A549 (cell line): ENCODE data around the gene FERMT3. TPM values are rescaled to one million over a fixed set of nuclear protein-coding genes. Genes with fewer than 3 reads are reported as not detected.

Experiments used
- ATAC-seq, 2 experiments: fragments of 200-7000 bp in 1 of 2; fragments of >200 bp in 1 of 2; cut with Nextera tagmentation in 1 of 2; cut with Tn5 transposase in 1 of 2; 3 replicates each; pipeline versions ENCODE4 v1.8.0 to v1.9.1; 2018 to 2020; ENCODE audit warnings: mild to moderate bottlenecking in 1 of 2, moderate library complexity in 1 of 2
- CTCF ChIA-PET: fragments of 300-600 bp; sonication (Branson Sonifier 250); formaldehyde crosslinking; extraction: SDS; loops from one replicate; lab custom pipeline; 2021; ENCODE audit warnings: antibody characterized with exemption, inconsistent platforms; lab: Yijun Ruan, JAX
- POLR2A ChIA-PET: fragments of 350-600 bp; formaldehyde crosslinking; extraction: SDS; loops from one replicate; lab custom pipeline; 2021; ENCODE audit warnings: antibody characterized with exemption, inconsistent platforms; lab: Yijun Ruan, JAX
- DNase-seq, 2 experiments: peaks; one replicate each; pipeline versions ENCODE4 v3.0.0 to v3.0.0-alpha.2; 2011 to 2016; ENCODE audit warnings: low read depth in 1 of 2, low spot score in 1 of 2
- FAIRE-seq: peaks from 2 replicates; lab custom pipeline; 2011; peaks lifted over from hg19 to GRCh38; lab: Jason Lieb, UNC
- H3K27ac ChIP-seq, 2 experiments: fragments of >200 bp; sonication (Bioruptor Twin); formaldehyde crosslinking; 3 replicates each; pipeline ENCODE4 v1.5.1; 2016 to 2017
- H3K4me1 ChIP-seq: fragments of >200 bp; sonication (Bioruptor Twin); formaldehyde crosslinking; 3 replicates; pipeline ENCODE4 v1.6.1; 2016
- H3K4me2 ChIP-seq: fragments of >200 bp; sonication (Bioruptor Twin); formaldehyde crosslinking; 3 replicates; pipeline ENCODE4 v1.6.1; 2016
- H3K4me3 ChIP-seq: fragments of >200 bp; sonication (Bioruptor Twin); formaldehyde crosslinking; 3 replicates; pipeline ENCODE4 v1.5.1; 2016
- H3K9me3 ChIP-seq: fragments of >200 bp; sonication (Bioruptor Twin); formaldehyde crosslinking; 3 replicates; pipeline ENCODE4 v1.6.1; 2016
- CBX2 ChIP-seq: fragments of 200-600 bp; sonication (generic); IDR thresholded peaks from 2 replicates; pipeline ENCODE4 v1.6.1; 2016; ENCODE audit warnings: low read depth, mild to moderate bottlenecking, borderline replicate concordance
- CHD4 ChIP-seq: fragments of 200-600 bp; sonication (generic); IDR thresholded peaks from 2 replicates; pipeline ENCODE4 v1.6.1; 2016; ENCODE audit warnings: antibody characterized with exemption, mild to moderate bottlenecking, borderline replicate concordance
- FOSB ChIP-seq: fragments of 250-450 bp; sonication (Bioruptor Pico); IDR thresholded peaks from 2 replicates; pipeline ENCODE4 v1.5.0; 2020; ENCODE audit warnings: mild to moderate bottlenecking, moderate library complexity
- FOXS1 ChIP-seq: fragments of 250-450 bp; sonication (Bioruptor Pico); IDR thresholded peaks from 2 replicates; pipeline ENCODE4 v1.5.0; 2020; ENCODE audit warnings: mild to moderate bottlenecking, moderate library complexity
- GATA3 ChIP-seq: IDR thresholded peaks from 2 replicates; pipeline ENCODE4 v1.6.1; 2012; ENCODE audit warnings: borderline replicate concordance
- HDAC2 ChIP-seq: fragments of 200-600 bp; sonication (generic); IDR thresholded peaks from 2 replicates; pipeline ENCODE4 v1.6.1; 2016
- HOXA7 ChIP-seq: fragments of 250-450 bp; sonication (Bioruptor Pico); IDR thresholded peaks from 2 replicates; pipeline ENCODE4 v1.5.0; 2020; ENCODE audit warnings: mild to moderate bottlenecking, moderate library complexity
- JUNB ChIP-seq: fragments of >200 bp; sonication (Bioruptor Twin); formaldehyde crosslinking; IDR thresholded peaks from 2 replicates; pipeline ENCODE4 v1.6.1; 2016
- KDM5A ChIP-seq: fragments of 200-600 bp; sonication (generic); IDR thresholded peaks from 2 replicates; pipeline ENCODE4 v1.6.1; 2016; ENCODE audit warnings: antibody characterized with exemption, mild to moderate bottlenecking
- MAZ ChIP-seq: fragments of 150-350 bp; IDR thresholded peaks from 2 replicates; pipeline ENCODE4 v1.6.1; 2014; ENCODE audit warnings: antibody characterized with exemption, low read depth, low read length, borderline replicate concordance
- MYC ChIP-seq: IDR thresholded peaks from 2 replicates; pipeline ENCODE4 v1.6.1; 2012; ENCODE audit warnings: mild to moderate bottlenecking, inconsistent platforms, low read length, improper control_type of control experiment, borderline replicate concordance
- RAD21 ChIP-seq, 2 experiments: fragments of >200 bp in 1 of 2; sonication (Bioruptor Twin) in 1 of 2; formaldehyde crosslinking in 1 of 2; IDR thresholded peaks in 1 of 2; conservative IDR thresholded peaks in 1 of 2; 2 replicates in 1 of 2; 3 replicates in 1 of 2; pipeline ENCODE4 v1.6.1; 2012 to 2018; ENCODE audit warnings: inconsistent platforms in 1 of 2
- RARB ChIP-seq: fragments of 250-450 bp; sonication (Bioruptor Pico); IDR thresholded peaks from 2 replicates; pipeline ENCODE4 v1.8.0; 2021; ENCODE audit warnings: mild to moderate bottlenecking, moderate library complexity
- RFX5 ChIP-seq: fragments of 450-650 bp; IDR thresholded peaks from 2 replicates; pipeline ENCODE4 v1.7.1; 2014; ENCODE audit warnings: antibody characterized with exemption, mild to moderate bottlenecking, moderate library complexity
- RNF2 ChIP-seq: fragments of 200-600 bp; sonication (generic); IDR thresholded peaks from 2 replicates; pipeline ENCODE4 v1.6.1; 2016; ENCODE audit warnings: low read depth, mild to moderate bottlenecking, antibody characterized with exemption, moderate library complexity, borderline replicate concordance
- TFCP2L1 ChIP-seq: fragments of 250-450 bp; sonication (Bioruptor Pico); IDR thresholded peaks from 2 replicates; pipeline ENCODE4 v1.5.0; 2021; ENCODE audit warnings: mild to moderate bottlenecking
- ZNF302 ChIP-seq: fragments of 250-450 bp; sonication (Bioruptor Pico); IDR thresholded peaks from 2 replicates; pipeline ENCODE4 v1.9.0; 2021; ENCODE audit warnings: inconsistent platforms, mild to moderate bottlenecking, moderate library complexity
- ZSCAN20 ChIP-seq: fragments of 250-450 bp; sonication (Bioruptor Pico); IDR thresholded peaks from 2 replicates; pipeline ENCODE4 v1.8.0; 2022; ENCODE audit warnings: mild to moderate bottlenecking, moderate library complexity
- WGBS: methylation state at CpG from one replicate; pipeline ENCODE4 v1.1.6; 2017; ENCODE audit errors: missing lambda C conversion rate; 5-methylcytosine and 5-hydroxymethylcytosine counted together
- polyA plus RNA-seq, 4 experiments: library from polyadenylated mRNA; depleted of rRNA in 3 of 4; stranded (reverse); fragments of >200 nt; fragmentation: RNase III in 1 of 4; extraction: RNeasy Plus Mini Kit Qiagen cat#74134 plus additional on column Dnase treatment in 1 of 4; gene quantifications; 2 replicates in 3 of 4; 3 replicates in 1 of 4; pipeline ENCODE4 v1.2.3, GENCODE V29; 2011 to 2017
- TF ChIP-seq, protein P1 (sequence below): fragments of 250-450 bp; sonication (Bioruptor Pico); IDR thresholded peaks from 2 replicates; pipeline ENCODE4 v1.5.0; 2021; ENCODE audit warnings: mild to moderate bottlenecking, moderate library complexity, borderline replicate concordance
- TF ChIP-seq, protein P2 (sequence below): fragments of 250-450 bp; sonication (Bioruptor Pico); IDR thresholded peaks from 2 replicates; pipeline ENCODE4 v1.5.0; 2020; ENCODE audit warnings: low read depth, mild to moderate bottlenecking, moderate library complexity
- TF ChIP-seq, protein P3 (sequence below): fragments of >200 bp; sonication (Bioruptor Twin); formaldehyde crosslinking; IDR thresholded peaks from 3 replicates; pipeline ENCODE4 v1.6.1; 2016
- TF ChIP-seq, protein P4 (sequence below): fragments of 450-650 bp; IDR thresholded peaks from 2 replicates; pipeline ENCODE4 v1.6.1; 2014; ENCODE audit warnings: antibody characterized with exemption
- TF ChIP-seq, protein P5 (sequence below): IDR thresholded peaks from 2 replicates; pipeline ENCODE4 v1.6.1; 2012
- TF ChIP-seq, protein P6 (sequence below): IDR thresholded peaks from 2 replicates; pipeline ENCODE4 v1.6.1; 2012; ENCODE audit warnings: low read depth, borderline replicate concordance
- TF ChIP-seq, protein P7 (sequence below): fragments of >200 bp; sonication (Bioruptor Twin); formaldehyde crosslinking; IDR thresholded peaks from 2 replicates; pipeline ENCODE4 v1.6.1; 2016
- TF ChIP-seq, protein P8 (sequence below): IDR thresholded peaks from 2 replicates; pipeline ENCODE4 v1.6.1; 2012

FERMT3 gene
- polyA plus RNA-seq, 2 of the 4 experiments (the other 2 are of a cell fraction) = 0.56 to 2.1 TPM

DNA sequence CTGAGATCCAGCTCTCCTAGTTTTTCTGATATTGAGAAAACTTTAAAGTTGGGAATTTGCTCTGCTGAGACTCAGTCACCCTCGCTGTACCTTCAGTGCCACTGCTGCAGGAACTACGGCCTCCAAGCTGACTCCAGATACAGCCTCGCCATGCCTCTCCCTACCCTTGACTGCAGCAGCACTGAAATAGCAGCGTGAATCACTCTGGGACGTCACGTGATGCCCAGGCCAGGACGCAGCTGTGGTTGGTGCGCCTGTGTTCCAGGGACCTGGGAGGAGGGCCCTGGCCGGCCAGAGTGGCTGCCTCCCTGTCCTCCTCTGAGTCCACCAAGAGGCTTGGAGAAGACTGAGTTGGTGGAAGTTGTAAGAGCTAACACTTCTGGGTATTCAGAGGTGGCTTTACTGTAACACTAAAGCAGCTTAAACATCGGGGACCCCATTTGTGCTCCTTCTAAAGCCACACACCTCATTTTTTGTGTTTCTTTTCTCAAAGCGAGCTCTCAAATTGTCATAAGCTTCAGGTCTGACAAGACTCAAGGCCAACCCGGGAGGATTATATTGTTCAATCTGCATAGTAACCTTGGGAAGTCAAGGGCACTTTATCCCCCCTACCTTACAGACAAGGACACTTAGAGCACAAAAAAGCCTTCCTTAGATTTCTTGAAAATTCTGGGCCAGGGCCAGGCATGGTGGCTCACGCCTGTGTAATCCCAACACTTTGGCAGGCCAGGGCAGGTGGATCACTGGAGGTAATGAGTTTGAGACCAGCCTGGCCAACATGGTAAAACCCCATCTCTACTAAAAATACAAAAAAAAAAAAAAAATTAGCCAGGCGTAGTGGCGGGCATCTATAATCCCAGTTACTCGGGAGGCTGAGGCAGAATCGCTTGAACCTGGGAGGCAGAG, 24.8 kb upstream of the FERMT3 start (continued):
- TF ChIP-seq, protein P1, sequence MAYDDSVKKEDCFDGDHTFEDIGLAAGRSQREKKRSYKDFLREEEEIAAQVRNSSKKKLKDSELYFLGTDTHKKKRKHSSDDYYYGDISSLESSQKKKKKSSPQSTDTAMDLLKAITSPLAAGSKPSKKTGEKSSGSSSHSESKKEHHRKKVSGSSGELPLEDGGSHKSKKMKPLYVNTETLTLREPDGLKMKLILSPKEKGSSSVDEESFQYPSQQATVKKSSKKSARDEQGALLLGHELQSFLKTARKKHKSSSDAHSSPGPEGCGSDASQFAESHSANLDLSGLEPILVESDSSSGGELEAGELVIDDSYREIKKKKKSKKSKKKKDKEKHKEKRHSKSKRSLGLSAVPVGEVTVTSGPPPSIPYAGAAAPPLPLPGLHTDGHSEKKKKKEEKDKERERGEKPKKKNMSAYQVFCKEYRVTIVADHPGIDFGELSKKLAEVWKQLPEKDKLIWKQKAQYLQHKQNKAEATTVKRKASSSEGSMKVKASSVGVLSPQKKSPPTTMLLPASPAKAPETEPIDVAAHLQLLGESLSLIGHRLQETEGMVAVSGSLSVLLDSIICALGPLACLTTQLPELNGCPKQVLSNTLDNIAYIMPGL (CRISPR knock-in tag) = no peak
- TF ChIP-seq, protein P2, sequence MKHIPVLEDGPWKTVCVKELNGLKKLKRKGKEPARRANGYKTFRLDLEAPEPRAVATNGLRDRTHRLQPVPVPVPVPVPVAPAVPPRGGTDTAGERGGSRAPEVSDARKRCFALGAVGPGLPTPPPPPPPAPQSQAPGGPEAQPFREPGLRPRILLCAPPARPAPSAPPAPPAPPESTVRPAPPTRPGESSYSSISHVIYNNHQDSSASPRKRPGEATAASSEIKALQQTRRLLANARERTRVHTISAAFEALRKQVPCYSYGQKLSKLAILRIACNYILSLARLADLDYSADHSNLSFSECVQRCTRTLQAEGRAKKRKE (CRISPR knock-in tag) = no peak
- TF ChIP-seq, protein P3, sequence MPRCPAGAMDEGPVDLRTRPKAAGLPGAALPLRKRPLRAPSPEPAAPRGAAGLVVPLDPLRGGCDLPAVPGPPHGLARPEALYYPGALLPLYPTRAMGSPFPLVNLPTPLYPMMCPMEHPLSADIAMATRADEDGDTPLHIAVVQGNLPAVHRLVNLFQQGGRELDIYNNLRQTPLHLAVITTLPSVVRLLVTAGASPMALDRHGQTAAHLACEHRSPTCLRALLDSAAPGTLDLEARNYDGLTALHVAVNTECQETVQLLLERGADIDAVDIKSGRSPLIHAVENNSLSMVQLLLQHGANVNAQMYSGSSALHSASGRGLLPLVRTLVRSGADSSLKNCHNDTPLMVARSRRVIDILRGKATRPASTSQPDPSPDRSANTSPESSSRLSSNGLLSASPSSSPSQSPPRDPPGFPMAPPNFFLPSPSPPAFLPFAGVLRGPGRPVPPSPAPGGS = no peak
- TF ChIP-seq RNF2 = no peak
- 0 out of 2 replicates have a peak, but pooled peaks have one; percentile 21 for TF ChIP-seq ZSCAN20 (CRISPR knock-in tag)
- TF ChIP-seq, protein P4, sequence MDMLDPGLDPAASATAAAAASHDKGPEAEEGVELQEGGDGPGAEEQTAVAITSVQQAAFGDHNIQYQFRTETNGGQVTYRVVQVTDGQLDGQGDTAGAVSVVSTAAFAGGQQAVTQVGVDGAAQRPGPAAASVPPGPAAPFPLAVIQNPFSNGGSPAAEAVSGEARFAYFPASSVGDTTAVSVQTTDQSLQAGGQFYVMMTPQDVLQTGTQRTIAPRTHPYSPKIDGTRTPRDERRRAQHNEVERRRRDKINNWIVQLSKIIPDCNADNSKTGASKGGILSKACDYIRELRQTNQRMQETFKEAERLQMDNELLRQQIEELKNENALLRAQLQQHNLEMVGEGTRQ = peak; percentile 97
- no peak for TF ChIP-seq FOXS1 (CRISPR knock-in tag)
- TF ChIP-seq, protein P5, sequence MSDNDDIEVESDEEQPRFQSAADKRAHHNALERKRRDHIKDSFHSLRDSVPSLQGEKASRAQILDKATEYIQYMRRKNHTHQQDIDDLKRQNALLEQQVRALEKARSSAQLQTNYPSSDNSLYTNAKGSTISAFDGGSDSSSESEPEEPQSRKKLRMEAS = peak; percentile 91
- TF ChIP-seq CHD4 = no peak
- no peak for TF ChIP-seq ZNF302 (CRISPR knock-in tag)
- no peak for TF ChIP-seq KDM5A

DNA sequence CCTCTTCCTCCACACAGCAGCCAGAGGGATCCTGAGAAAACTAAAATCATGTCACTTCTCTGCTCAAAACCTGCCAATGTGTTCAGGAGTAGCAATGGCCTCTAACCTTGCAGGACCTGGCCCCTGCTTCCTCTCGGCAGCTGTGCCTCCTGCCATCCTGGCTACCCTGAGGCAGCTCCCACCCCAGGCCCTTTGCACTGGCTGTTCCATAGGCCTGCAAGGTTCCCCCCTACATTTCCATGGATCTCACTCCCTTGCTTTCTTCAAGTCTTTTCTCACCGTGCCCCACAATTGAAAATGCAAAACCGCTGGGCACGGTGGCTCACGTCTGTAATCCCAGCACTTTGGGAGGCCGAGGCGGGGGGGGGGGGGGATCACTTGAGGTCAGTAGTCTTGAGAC, 22.6 kb upstream of the FERMT3 start:
- H3K4me3 ChIP-seq = no peak overlapping the region
- peaks cover 29% of the 10 kb centered on the region for H3K4me1 ChIP-seq
- no peak for DNase-seq
- peak overlapping the region in 1 of 2 experiments; percentile 96; a peak in 3 of 6 replicates for H3K27ac ChIP-seq
- ChIA-PET POLR2A (interaction anchor here (0.6 to 1.0 kb wide), 2 partner anchors 35 to 49 kb away, joined by 6 to 7 read pairs; no protein-coding TSS in a partner anchor), CTCF (interaction anchor here (1.2 to 2.8 kb wide), 6 partner anchors 9 to 40 kb away, joined by 3 to 16 read pairs (median 7); partner anchors contain the start of gene MACROD1)
- no peak for TF ChIP-seq TFCP2L1
- no peak for TF ChIP-seq JUNB
- TF ChIP-seq, protein P3 = no peak
- TF ChIP-seq HDAC2 = no peak
- TF ChIP-seq GATA3 = no peak
- TF ChIP-seq MAZ = no peak
- no peak for TF ChIP-seq MYC
- TF ChIP-seq, protein P6, sequence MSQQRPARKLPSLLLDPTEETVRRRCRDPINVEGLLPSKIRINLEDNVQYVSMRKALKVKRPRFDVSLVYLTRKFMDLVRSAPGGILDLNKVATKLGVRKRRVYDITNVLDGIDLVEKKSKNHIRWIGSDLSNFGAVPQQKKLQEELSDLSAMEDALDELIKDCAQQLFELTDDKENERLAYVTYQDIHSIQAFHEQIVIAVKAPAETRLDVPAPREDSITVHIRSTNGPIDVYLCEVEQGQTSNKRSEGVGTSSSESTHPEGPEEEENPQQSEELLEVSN = no peak
- TF ChIP-seq HOXA7 = no peak
- TF ChIP-seq RFX5 = no peak
- TF ChIP-seq CBX2 = no peak
- no peak for TF ChIP-seq RAD21 (conservative IDR thresholded peaks at IDR 0.05 in 1 of 2, IDR thresholded peaks at IDR 0.05 in 1 of 2)
- TF ChIP-seq, protein P7, sequence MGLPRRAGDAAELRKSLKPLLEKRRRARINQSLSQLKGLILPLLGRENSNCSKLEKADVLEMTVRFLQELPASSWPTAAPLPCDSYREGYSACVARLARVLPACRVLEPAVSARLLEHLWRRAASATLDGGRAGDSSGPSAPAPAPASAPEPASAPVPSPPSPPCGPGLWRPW = no peak
- TF ChIP-seq RARB = no peak
- TF ChIP-seq, protein P8, sequence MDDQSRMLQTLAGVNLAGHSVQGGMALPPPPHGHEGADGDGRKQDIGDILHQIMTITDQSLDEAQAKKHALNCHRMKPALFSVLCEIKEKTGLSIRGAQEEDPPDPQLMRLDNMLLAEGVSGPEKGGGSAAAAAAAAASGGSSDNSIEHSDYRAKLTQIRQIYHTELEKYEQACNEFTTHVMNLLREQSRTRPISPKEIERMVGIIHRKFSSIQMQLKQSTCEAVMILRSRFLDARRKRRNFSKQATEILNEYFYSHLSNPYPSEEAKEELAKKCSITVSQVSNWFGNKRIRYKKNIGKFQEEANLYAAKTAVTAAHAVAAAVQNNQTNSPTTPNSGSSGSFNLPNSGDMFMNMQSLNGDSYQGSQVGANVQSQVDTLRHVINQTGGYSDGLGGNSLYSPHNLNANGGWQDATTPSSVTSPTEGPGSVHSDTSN = no peak
- TF ChIP-seq FOSB (CRISPR knock-in tag) = no peak
- H3K9me3 ChIP-seq = no peaks in the 10 kb centered on the region
- no peak for ATAC-seq
- WGBS = 88% methylated on average over 7 of the region's 7 CpGs
- no peak for FAIRE-seq
- peak overlapping the region; percentile 81 for H3K4me2 ChIP-seq
